HEK293T (cell line): ENCODE measurements around the gene WIZ.

ENCODE experiments used
- FOXK2 ChIP-seq: fragments of 450-650 bp; IDR thresholded peaks from 2 replicates; pipeline ENCODE4 v1.6.1; 2016; ENCODE audit warnings: mild to moderate bottlenecking
- SP1 ChIP-seq: fragments of 450-650 bp; IDR thresholded peaks from 2 replicates; pipeline ENCODE4 v1.6.1; 2017
- ZNF384 ChIP-seq: fragments of 450-650 bp; IDR thresholded peaks from 2 replicates; pipeline ENCODE4 v1.6.1; 2016
- TF ChIP-seq, protein P1 (sequence below): fragments of 450-650 bp; IDR thresholded peaks from 2 replicates; pipeline ENCODE4 v1.6.1; 2016

DNA sequence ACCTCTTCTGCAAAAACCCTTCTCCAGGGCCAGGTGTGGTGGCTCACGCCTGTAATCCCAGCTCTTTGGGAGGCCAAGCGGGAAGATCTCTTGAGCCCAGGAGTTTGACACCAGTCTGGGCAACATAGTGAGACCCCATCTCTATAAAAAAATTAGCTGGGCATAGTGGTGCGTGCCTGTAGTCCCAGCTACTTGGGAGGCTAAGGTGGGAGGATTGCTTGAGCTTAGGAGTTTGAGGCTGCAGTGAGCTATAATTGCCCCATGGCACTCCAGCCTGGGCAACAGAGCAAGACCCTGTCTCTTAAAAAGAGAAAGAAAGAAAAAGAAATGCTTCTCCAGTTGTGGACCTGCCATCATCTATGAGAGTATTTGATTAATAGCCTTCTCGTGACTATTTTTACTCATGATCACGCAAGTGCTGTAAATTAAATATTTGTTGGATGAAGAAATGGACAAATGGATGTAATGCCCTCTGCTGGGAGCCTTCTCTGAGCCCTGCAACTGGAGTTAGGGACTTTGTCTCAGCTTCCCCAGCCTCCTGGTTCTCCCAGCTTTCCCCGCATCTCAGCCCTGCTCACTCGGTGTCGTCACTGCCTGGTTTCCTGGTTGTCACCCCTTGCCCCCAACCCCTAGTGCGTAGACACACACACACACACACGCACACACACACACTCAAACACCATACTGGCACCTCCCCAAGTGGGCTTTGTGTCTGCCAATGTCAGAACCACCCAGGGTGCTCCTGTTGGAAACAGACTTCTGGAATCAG lies 12.2 kb downstream of the WIZ start:
- no peak for TF ChIP-seq SP1
- TF ChIP-seq ZNF384, result no peak
- TF ChIP-seq FOXK2, result no peak
- TF ChIP-seq, protein P1, sequence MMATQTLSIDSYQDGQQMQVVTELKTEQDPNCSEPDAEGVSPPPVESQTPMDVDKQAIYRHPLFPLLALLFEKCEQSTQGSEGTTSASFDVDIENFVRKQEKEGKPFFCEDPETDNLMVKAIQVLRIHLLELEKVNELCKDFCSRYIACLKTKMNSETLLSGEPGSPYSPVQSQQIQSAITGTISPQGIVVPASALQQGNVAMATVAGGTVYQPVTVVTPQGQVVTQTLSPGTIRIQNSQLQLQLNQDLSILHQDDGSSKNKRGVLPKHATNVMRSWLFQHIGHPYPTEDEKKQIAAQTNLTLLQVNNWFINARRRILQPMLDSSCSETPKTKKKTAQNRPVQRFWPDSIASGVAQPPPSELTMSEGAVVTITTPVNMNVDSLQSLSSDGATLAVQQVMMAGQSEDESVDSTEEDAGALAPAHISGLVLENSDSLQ, result no peak
